Mammary epithelial cell (primary cell): ENCODE data around the gene TNNT2.

ENCODE experiments used
- CTCF ChIP-seq, 2 donors: IDR thresholded peaks in 1 of 2; conservative IDR thresholded peaks in 1 of 2; 2 replicates each; pipeline ENCODE4 v1.5.1; 2011 to 2012; ENCODE audit warnings: inconsistent platforms in 2 of 2, low read length in 2 of 2, mild to moderate bottlenecking in 2 of 2, control low read depth in 1 of 2, low read depth in 1 of 2; ENCODE audit not compliant: insufficient read depth in 1 of 2; ENCODE audit errors: extremely low read depth in 1 of 2
- EZH2 ChIP-seq: IDR thresholded peaks from 2 replicates; pipeline ENCODE4 v1.6.1; 2012; ENCODE audit warnings: low read length, inconsistent platforms, borderline replicate concordance

GRCh38 chr1:201378804-201379203 is 1.3 kb upstream of the TNNT2 start:
- TF ChIP-seq CTCF (conservative IDR thresholded peaks at IDR 0.05 in 1 of 2, IDR thresholded peaks at IDR 0.05 in 1 of 2; ENCODE audit: extremely low read depth in 1 of 2, insufficient read depth in 1 of 2, low read depth in 1 of 2, low read length in 2 of 2) (no peak), EZH2 (no peak)
